ENCODE results near the gene CHSY1.
A peak's percentile ranks its signal among the peaks of the same experiment; 100 is the strongest.

The CHSY1 gene

GRCh38 chr15:101187820-101188636 lies 63.8 kb downstream of the CHSY1 start:
- no peak for DNase-seq

- DNase-seq, result no peak
Observed at GRCh38 chr15:101185770-101186169, 66.1 kb downstream of the CHSY1 start.

GRCh38 chr15:101185336-101185735 lies 66.5 kb downstream of the CHSY1 start:
- no peak for DNase-seq

- DNase-seq, result no peak
Observed at GRCh38 chr15:101184830-101185229, 67.0 kb downstream of the CHSY1 start.

- no peak for DNase-seq
Observed at GRCh38 chr15:101183931-101184305, 67.9 kb downstream of the CHSY1 start.

- no peak for DNase-seq
Observed at GRCh38 chr15:101183226-101183930, 68.5 kb downstream of the CHSY1 start.

- no peak for DNase-seq
Observed at GRCh38 chr15:101182215-101182614, 69.6 kb downstream of the CHSY1 start.

GRCh38 chr15:101181349-101181748 lies 70.5 kb downstream of the CHSY1 start:
- DNase-seq, result no peak

GRCh38 chr15:101180620-101181307 lies 71.1 kb downstream of the CHSY1 start:
- no peak for DNase-seq

- DNase-seq, result no peak
Observed at GRCh38 chr15:101179341-101180153, 72.3 kb downstream of the CHSY1 start.

GRCh38 chr15:101178931-101179330 lies 72.9 kb downstream of the CHSY1 start:
- DNase-seq, result no peak

- DNase-seq, result no peak
Observed at GRCh38 chr15:101178479-101178878, 73.4 kb downstream of the CHSY1 start.

GRCh38 chr15:101177866-101178265 lies 74.0 kb downstream of the CHSY1 start:
- no peak for DNase-seq

GRCh38 chr15:101176625-101177024 lies 75.2 kb downstream of the CHSY1 start:
- DNase-seq, result no peak

- peak; percentile 12 for DNase-seq
Observed at GRCh38 chr15:101175401-101175800, 76.4 kb downstream of the CHSY1 start.

- no peak for DNase-seq
Observed at GRCh38 chr15:101174152-101174920, 77.5 kb downstream of the CHSY1 start.

- DNase-seq, result no peak
Observed at GRCh38 chr15:101173233-101174119, 78.4 kb downstream of the CHSY1 start.

- DNase-seq, result no peak
Observed at GRCh38 chr15:101172501-101173071, 79.3 kb downstream of the CHSY1 start.

GRCh38 chr15:101171954-101172353 lies 79.9 kb downstream of the CHSY1 start:
- DNase-seq, result no peak

- DNase-seq, result no peak
Observed at GRCh38 chr15:101170568-101171350, 81.1 kb downstream of the CHSY1 start.

Data from CD4-positive, alpha-beta T cell treated with Interleukin-10 for 1 hour (primary cell).